HG02981 (cell line): ENCODE data around the gene FAM168B.

Experiments
- ATAC-seq: cut with Tn5 transposase; IDR thresholded peaks from one replicate; pipeline ENCODE4 v1.9.1; 2021; ENCODE audit warnings: mild to moderate bottlenecking, moderate library complexity; ENCODE audit not compliant: unreplicated experiment

The FAM168B gene

DNA sequence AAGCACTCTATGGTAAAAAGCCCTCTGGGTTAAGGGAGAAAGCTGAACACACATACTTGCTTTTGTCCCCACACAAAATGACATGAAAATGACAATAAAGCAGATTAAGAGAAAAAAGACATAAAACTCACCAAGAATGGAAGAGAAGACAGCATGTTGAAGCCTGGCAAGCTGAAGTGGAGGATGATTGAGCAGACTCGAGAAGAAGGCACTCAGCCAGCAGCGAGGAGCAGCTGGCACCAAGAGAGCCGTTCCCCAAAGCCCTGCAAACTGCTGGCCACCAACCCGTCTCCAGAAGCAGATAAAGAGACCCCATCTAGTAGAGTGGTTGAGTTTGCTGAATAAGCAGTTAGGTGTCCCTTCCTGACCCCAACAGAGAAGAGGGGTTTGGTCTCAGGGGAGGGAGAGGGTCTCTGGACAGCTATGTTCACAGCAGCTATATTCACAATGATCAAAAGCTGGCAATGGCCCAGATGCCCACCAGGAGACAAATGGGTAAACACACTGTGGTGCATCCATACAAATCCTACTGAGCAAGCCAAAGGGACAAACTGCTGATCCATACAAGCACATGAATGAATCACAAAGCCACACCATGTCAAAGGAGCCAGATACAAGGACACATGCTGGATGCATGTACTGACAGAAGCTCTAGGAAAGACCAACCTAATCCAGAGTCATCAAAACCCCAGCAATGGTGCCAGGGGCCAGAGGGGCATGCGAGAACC lies 36.9 kb downstream of the FAM168B start:
- ATAC-seq, result no peak

DNA sequence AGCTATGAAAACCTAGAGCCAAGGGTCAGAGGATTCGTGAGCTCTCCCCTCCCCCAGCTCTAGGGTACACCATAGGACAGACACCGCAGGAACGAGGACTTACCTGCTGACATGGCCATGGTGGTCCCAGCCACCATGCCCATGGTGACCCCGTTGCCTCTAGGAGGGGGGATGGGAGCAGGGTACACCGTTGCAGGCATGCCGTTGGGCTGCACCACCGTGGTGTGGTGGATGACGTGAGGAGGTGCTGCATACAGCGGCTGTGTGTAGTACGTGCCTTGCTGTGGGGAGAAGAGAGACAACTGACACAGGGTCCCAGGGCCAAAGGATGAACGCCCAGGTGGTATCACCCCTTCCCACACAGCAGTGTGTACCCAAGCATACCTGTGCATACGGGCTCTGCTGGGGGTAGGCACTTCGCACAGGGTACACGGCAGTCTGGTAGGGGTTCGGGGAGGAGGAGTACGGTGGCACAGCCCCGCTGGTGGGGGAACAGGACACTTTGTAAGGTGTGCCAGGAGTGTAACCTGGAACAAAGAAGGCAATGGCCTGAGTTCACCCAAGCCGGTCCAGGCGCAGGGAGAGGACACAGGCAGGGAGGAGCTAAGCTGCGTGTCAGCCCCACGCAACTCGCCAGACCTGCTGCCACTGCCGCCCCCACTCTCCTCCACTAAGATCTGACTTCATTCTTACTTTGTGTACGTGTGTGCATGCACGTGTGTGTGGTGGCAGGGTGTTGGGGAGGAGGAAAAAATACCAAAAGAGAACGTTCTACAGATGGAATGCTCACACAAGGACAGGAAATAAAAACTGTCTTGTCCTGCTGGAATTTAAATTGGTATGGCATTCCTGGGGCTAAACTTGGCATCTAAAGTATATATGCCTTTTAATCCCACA lies 37.8 kb downstream of the FAM168B start:
- ATAC-seq, result no peak

DNA sequence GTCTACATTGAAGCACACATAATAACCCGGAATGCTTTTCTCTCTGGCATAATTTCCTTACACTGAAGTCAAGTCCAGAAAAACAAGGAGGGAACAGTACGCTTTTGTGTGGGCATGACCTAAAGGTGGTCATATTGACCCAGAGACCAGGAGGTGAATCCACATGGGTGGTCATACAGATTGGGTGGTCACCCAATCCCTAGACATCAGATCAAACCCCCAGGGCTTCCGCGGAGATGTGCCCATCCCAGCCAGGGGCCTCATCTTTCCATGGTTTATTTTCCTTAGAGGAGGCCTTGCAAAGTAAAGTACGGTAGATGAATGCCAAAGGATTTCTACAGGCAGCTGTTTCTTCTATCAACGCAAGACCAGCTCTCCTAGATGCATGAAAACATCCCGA lies 38.8 kb downstream of the FAM168B start:
- ATAC-seq, result no peak

DNA sequence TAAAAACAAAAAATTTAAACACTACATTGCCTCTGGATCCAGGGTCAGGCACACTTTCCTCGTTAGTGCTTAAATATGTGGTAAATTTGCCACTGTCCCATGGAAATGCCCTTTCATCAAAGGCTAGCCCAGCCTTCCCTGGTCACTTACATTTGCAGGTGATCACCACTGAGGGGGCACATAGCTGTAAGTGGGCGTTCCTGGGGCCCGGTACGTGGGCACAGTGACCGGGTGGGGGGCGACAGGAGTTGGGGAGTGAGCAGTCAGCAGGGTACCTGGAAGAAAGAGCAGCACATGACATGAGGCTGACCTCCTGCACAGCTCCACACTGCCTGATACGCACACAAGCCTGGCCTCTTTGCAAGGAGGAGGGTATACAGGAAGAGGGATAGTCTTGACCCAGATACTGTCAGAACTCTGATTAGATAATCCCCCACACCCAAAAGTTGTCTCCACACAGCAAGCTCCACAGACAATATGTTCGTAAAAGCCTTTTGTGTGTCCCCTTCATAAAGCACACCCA lies 40.5 kb downstream of the FAM168B start:
- no peak for ATAC-seq

DNA sequence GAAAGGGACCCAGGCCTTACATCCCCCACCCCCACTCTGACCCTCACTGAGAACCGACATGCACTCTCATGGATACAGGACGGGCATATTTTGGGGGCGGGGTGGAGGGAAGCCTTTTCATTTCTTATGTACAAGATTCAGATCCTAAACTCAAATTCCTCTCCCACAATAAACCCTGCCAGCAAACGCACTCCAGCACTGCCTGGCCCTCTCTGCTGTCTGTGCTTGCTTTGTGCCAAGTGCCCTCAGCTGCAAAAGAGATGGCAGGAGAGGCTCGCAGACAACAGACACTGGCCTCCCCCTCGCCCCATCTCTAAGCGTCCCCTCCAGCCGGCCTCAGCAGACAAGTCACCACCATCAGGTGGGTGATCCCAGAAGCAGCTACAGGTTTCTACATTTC lies 42.4 kb downstream of the FAM168B start:
- ATAC-seq, result no peak

DNA sequence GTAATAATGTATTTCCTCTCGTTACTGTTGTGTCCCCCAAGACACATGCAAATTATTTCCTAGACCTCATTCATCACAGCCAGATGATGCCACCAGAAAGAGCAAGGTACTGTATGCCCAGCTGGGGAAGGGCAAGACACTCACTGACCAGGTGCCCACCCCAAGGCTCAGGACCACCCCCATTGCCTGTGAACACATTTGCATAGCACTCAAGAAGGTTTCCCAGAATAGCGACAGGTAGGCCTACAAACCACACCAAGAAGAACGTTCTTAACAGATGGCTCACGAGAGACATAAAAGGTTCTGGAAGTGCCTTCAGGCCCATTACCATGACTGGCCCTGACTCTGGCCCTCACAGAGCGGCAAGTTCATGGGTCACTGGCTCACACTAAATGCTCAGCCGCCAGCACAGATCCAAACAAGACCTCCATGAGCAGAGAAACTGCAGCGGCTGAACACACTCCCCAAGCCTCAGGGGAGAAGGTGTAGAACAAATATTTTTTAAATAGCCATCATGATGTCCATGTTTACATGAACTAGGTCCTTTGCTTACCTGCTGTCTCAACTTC lies 44.0 kb downstream of the FAM168B start:
- no peak for ATAC-seq

DNA sequence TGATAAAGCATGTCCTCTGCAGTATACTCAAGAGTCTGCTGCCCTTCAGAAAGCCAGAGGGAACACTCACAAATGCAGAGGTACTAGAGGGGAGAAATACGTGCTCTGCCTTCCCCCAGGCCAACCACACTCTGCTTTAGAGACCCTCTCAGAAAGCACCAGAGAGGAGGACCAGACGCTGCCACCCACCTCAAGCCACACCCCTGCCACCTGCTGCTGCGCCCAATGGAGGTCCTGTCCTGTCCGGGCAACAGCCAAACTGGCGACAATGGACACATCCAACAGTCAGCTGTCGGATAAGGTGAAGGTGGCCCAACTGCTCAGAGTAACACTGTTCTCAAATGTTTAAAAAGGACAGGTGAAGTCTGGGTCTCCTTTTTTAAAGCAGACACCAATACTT lies 44.6 kb downstream of the FAM168B start:
- ATAC-seq, result no peak

DNA sequence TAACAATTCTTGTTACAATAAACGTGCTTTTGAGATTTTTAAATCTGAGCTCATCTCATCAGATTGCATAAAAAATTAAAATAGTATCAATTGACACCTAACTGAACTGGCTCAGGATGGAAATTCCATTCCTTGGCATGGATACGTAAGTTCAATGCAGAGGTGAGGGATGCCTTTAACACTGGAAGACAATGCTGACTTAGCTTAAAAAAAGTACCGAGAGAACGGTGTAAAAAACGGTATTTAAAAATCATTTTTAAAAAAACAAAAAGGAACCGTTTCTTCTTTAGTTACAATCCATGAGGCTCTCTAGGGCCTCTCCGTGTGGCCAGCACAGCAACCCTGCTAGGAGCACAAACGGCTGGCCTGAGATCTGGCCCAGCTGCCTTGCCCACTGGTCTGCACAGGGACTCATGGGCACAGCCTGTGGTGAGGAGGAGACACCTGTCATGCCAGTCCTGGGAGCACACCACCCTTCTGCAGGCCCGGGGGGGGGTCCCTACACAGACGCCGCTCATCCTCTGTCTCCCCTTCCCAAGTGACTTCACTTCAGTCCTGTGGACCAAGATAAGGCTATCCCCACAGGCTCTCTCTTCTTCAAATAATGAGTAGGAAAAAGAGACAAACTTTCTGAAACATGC lies 45.2 kb downstream of the FAM168B start:
- no peak for ATAC-seq

DNA sequence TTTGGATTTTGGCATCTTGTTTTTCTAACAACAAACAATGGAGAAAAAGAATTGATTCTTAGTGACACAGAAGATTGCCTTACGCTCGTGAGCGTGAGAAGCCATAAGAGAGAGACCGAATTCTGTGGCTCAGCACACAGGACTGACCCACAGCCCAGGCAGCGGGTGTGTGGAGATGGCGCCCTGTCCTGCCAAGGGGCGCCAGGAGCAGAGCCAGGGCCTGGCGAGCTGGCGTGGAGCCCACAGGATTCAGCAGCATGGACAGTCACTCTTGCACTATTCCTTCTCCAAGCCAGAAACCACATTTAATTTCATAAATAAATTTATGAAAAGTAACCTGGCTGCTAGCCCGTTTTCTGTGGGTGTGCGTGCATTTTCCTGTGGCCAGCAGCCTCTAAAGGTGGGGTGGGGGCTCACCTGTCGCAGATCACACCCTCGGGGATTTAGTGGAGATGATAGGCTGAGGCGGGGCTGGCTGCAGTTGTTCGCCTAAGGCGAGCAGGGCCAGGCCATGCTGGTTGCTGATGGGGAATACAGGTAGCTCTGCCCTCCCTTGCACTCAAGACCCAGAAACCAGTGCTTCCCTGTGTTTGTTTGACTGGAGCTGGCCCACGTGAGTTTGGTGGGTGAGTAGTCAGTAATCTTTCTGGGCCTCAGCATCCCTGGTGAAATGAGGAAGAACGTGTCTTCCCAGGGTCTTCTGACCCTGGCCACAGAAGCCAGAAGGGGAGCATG lies 46.2 kb downstream of the FAM168B start:
- no peak for ATAC-seq

DNA sequence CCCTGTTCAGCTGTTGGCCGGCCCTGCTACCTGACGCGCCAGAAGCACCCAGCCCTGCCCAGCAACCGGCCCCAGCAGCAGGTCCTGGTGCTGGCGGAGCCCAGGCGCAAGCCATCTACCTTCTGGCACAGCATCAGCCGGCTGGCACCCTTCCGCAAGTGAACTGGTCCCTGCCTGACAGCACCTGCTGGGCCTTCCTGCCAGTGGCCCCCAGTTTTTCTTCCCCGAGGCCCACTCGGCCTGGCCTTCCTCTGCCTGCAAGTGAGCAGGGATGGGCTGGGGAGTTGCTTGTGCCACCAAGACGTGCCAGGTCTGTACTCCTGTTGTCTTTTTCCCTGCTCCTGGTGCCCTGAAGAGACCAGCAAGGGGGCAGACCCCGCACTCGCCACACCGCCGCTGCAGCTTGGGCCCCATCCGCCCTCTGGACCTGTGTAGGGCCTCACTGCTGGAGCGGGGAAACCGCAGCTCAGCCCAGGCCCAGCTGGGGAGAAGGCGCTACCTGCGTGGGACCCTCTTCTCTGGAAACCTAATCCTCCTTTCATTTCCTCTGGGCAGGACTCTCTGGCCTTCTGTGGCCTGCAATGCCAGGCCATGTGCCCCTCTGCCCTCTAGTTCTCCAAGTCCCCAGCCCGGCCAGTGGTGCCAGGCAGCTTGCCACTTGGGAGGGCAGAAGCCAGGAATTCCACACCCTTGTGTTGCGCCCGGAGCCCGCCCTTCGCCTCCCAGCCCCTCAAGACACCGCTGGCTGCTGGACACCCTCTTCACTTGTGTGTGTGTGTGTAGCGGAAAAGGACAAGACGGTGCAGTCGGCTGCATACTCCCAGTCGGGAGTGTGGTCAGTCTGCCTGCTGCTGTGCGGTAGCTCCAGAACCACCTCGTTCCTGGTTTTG lies 47.0 kb downstream of the FAM168B start:
- no peak for ATAC-seq

DNA sequence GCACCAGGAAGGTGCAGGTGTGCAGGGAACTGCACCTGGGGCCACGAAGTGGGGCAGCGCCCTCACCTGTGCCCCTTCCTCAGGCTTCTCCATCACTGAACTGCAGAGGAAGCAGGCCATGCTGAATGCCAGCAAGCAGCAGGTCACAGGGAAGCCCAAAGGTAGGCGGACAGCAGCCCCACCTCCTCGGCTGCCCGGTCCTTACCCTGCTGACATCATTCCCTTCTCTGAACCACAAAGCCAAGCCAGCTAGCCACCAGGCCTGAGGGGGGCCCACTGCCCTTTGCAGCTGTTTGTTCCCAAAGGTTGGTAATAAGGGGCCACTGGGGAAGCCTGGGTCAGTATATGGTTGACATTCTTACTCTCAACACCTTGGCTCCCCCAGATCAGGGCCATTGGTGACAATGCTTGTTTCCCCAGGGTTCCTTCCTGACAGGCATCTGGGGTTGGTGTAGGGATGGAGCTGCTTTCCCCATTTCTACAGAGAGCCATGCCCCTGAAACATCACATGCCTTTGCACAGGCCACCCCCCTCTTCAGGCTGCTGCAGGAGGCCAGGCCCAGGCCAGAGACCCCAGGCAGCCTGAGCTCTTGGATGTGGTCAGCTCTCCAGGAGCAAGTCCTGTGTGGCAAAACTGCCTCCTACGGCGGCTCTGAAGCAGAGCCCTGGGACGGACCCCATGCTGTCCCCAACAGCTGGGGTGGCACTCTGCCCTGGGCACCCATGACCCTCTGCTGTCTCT lies 47.8 kb downstream of the FAM168B start:
- ATAC-seq, result no peak

DNA sequence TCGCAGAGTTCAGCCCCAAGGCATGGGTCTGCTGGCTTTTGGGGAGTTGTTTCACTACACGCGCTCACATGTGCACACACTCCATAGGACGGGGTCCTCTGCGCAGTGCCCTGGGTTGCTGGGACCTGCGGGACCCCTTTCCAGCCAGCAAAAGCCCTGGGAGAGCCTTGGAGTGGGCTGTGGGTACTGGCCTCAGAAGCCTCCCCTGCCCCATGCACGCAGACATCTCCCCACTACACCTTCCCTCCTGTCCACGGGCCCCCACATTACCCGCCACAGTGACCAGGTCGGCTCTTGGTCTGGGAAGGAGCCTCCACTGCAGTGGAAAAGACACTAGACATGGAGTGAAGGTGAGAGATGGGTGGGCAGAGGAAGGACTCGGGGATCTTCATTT lies 48.5 kb downstream of the FAM168B start:
- ATAC-seq, result no peak

DNA sequence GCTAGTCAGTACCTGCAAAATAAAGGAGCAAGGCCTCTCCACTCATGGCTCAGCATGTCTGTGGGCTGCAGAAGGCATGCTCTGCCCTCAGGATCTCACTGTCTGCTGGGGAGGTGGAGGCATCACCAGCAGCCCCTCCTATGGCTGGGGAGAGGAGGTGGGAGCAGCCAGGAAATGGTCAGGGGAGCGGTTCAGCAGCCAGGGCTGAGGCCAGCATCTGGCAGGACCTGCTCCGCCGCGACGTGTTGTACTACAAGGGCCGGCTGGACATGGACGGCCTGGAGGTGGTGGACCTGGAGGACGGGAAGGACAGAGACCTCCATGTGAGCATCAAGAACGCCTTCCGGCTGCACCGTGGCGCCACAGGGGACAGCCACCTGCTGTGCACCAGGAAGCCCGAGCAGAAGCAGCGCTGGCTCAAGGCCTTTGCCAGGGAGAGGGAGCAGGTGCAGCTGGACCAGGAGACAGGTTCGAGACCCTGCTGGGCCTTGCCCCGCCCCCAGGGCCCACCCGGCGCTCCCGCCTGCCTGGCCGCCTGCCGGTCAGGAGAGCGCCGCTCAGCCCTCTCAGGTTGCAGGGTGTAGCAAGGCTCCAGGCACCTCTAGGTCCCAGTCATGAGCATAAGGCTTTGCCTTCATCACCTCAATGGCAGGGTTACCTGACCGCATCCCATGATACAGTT lies 49.0 kb downstream of the FAM168B start:
- no peak for ATAC-seq

DNA sequence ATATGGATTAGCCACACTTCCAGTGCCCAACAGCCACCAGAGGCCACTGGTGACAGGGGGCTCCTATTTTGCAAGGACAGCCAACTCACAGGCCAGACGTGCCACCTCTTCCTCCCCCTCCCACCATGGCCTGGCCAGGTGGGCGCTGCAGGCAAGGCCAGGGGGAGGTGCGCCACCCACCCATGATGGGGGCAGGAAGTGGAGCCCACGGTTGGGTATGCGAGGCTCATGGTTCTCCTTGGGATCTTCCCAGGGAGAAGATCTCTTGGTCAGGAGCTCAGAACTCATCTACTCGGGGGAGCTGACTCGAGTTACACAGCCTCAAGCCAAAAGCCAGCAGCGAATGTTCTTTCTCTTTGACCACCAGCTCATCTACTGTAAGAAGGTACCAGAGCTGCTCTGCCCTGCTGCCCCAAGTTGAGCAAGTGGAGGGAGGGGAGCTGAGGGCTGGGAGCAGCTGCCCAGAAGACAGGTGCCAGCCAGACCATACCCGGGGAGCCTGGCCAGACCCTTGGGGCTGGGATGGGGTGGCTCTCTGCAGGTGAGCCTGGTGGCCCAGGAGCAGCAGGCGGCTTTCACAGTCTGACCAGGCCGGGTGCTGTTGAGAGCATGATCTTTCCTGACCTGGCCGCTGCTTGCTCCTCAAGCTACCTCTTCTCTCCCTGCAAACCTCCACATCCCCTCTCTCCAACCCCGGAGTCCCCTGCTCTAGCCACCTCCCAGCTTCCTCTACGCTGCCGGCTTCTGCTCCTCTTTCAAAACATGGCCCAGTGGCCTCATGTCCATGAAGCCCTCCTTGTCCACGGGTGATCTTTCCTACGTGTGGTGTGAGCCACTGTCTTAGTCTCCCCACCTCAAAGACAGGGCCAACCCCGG lies 49.8 kb downstream of the FAM168B start:
- no peak for ATAC-seq

DNA sequence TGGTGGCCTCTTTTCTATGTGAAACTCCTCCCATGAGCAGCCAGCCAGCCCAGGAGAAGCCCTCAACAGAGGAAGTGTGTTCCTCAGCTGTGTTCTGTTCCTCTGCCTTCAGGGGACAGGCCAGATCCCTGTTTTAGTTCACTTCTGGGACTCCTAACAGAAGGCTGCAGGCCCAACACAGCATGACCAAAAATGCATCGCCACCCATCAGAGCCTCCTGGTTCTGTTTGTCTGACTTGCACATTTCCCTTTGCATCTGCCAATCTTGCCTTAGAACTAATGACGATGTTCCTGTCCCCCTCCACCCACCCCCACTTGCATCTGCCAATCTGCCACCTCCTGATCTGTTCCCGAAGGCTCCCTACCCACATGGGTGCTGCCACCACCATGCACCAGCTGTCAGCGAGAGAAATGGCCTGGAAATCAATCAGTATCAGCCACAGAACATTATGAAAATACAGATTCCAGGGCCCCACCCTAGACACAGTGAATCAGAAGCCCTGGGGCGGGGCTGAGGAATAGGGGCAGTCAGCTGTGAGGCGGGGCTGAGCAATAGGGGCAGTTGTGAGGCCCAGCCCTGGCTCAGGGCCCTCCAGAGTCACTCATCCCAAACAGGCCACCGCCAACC lies 51.0 kb downstream of the FAM168B start:
- ATAC-seq, result no peak

DNA sequence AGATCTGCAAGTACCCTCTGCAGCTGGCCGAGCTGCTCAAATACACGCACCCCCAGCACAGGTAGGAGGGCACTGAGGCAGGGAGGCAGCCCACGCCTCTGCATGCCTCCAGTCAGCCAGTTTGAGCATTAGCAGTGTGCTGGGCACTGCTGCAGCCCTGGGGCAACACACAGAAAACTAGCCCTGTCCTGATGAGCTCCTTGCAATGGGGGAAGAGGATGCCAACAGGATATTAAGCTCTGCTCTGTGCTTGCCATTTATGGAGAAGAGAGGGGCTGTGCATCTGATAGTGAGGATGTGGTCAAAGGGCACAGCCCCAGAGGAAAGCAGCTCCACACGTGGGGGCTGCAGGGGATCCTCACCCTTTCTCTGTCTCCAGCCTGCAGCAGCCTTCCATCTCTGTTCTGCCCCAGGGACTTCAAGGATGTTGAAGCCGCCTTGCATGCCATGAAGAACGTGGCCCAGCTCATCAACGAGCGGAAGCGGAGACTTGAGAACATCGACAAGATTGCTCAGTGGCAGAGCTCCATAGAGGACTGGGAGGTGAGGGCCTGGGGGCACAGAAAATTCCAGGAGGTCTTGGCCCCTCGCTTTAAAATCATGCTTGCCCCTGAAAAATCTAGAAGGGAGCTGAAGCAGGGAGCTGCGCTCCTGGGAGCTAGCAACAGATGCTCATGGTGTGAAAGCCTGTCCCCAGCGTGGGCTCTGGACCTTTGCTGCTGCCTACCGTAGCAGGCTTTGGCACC lies 51.7 kb downstream of the FAM168B start:
- no peak for ATAC-seq
